GM19239 (cell line): ENCODE results near the gene CREB5.

ENCODE experiments used
- DNase-seq: peaks from one replicate; pipeline ENCODE4 v3.0.0; 2011; ENCODE audit warnings: low spot score; ENCODE audit not compliant: insufficient read length
- FAIRE-seq: peaks from 2 replicates; lab custom pipeline; 2011; peaks lifted over from hg19 to GRCh38; lab: Jason Lieb, UNC

Gene CREB5

DNA sequence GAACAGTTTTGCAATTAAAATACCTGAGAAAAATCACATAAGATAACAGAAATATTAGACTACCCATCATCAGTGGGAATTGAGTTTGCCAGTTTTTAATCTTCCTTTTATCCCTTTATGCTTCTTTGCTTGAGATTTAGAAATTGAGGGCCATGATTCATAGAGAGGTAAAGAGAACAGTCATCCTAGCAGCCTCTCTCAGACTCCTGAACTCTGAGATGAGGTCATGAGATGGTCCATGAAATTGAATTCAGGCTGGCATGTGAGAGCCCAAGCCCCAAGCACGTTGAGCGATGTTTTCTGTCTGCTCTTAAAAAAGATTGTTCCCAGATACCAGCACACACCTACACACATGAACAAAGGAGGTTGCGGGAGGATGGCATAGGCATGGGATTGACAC, 91.1 kb downstream of the CREB5 start:
- DNase-seq (no peak), FAIRE-seq (no peak)

- FAIRE-seq = no peak
- DNase-seq = no peak
Observed at GRCh38 chr7:28505014-28505413, 92.7 kb downstream of the CREB5 start.

GRCh38 chr7:28505867-28506266, 93.5 kb downstream of the CREB5 start:
- DNase-seq (no peak), FAIRE-seq (no peak)

- DNase-seq = no peak
- FAIRE-seq = no peak
Observed at GRCh38 chr7:28507525-28508282, 95.4 kb downstream of the CREB5 start.

DNA sequence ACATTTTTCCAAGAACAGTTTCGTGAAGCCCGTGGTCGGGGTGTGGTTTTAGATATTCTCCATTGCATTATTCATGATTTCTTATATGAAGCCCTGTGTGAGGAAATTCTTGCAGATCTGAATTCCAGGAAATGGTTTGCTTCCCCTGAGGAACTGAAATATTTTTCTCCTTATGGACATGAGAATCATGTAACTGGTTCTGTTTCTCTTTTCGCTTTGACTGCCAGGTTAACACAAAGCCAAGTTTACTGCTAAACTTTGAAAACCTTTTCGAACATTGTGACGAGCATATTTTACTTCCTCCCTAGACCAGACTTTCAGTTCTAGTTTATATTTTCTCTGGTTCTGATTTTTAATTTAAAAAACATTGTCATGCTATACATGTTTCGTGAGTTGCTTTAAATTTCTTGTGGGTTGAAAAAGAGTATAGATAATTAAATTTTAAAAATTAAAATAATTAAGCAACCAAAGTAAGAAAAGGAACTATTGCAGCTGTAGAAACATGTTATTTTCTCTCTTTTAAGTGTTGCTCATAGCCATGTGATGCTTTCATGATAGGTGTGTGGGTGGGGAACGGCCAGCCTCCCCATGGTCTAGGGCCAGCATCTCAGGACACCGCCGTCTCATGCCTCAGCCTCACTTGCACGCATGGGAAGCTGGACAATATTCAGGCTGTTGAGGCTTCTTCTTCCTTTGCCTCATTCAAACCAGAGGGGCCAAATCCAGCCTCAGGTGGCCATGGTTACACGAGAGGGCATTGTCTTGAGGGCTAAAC, 97.1 kb downstream of the CREB5 start:
- FAIRE-seq = no peak

GRCh38 chr7:28510026-28510369, 97.7 kb downstream of the CREB5 start:
- no peak for DNase-seq
- FAIRE-seq = no peak

More for the DNA sequence above, 97.1 kb downstream of the CREB5 start:
- DNase-seq = no peak

DNA sequence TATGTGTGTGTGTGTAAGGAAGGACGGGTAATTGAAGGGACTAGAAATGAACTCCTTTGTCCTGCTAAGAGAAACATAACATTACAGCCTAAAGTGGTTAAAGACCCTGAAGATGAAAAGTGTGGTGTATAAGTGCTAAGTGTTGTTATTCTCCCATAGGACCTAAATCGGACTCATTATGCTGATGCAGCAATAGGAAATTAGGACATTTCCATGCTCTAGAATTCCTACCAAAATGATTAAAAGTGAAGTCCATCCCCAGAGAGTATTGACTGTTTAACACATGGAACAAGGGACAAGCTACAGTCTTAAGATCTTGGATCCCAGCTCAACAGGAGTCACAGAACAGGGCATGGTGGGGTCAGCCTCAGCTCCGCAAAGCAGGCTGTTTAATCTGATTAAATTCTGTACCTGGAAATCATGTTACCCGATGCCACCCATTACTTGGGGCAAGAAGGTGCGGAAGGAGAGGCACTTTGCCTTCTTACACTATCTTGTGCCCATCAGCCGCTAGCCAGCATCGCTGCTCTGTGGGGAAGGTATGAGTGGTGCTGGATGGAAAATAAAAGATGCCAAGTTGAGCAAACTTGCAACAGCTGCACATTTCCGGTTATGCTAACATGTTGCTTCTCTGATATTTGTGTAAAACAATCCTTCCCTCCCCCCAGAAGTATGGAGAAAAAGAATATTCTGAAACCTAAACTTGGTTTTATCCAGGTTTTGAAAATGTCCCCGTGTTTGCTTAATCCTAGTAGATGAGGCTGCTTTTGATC, 100.5 kb downstream of the CREB5 start:
- DNase-seq = no peak
- FAIRE-seq = no peak

DNA sequence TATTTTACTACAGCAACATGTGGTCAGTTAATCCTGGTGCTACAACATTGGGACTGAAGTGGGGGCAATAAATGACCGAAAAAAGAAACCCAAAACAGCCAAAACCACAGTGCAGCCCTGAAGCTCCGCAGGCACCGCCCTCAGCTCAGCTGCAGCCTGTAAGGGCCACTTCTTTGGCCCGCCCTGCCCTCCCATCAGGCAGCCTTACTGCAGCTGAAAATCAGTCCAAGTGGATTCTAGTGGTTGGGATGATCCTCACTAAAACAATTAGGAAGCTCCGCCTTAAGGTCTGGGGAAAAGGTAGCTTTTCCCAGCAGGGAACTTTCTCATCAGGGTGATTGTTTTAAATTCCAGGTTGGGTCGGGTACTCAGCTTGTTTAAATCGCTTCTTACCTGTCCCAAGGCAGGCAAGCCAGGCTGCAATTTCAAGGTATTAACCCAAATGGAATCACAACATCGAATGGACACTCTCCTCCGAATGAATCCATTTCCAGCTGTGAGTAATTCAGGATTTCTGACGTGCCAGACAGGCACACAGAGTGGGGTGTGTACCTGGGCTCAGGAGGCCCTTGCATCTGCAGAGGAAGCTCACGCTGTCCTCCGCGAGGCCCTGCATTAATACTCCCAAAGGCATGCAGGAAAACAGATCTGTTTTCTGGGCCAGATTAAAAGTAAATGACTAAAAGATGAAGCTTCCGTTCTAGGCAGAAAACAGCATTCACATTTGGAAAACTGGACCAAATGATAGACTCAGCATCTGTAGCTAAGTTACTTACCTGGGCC, 104.3 kb downstream of the CREB5 start:
- DNase-seq (no peak), FAIRE-seq (no peak)

DNA sequence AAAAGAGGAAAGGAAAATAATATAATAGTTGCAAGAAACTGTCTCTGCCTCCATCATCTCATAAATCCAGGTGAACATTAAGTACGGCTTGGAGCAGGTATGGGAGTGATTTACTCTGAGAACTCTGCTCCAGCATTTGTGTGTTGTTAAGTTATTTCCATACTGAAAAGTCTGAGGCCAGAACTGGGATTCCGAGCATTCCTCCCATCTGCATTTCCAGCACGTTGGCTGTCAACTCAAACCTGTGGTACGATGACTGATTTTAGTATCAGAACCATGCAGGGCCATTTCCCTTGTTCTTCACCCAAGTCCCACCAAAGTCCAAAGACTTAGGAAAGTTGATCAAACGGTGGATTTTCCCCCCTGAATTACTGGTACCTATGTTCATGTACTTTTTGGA, 104.9 kb downstream of the CREB5 start:
- DNase-seq = no peak
- FAIRE-seq = no peak

GRCh38 chr7:28517606-28518005, 105.3 kb downstream of the CREB5 start:
- DNase-seq (no peak), FAIRE-seq (no peak)

- DNase-seq (no peak), FAIRE-seq (no peak)
Observed at GRCh38 chr7:28520074-28521015, 108.0 kb downstream of the CREB5 start.

DNA sequence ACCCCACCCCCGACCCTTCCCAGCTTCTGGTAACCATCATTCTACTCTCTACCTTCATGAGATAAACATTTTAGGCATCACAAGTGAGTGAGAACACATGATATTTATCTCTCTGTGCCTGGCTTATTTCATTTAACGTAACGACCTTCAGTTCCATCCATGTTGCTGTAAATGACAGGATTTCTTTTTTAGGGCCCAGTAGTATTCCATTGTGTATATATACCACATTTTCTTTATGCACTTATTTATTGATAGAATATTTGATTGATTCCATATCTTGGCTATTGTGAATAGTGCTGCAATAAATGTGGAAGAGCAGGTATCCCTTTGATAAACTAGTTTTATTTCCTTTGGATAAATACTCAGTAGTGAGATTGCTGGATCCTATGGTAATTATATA, 112.7 kb downstream of the CREB5 start:
- no peak for DNase-seq
- FAIRE-seq = no peak

DNA sequence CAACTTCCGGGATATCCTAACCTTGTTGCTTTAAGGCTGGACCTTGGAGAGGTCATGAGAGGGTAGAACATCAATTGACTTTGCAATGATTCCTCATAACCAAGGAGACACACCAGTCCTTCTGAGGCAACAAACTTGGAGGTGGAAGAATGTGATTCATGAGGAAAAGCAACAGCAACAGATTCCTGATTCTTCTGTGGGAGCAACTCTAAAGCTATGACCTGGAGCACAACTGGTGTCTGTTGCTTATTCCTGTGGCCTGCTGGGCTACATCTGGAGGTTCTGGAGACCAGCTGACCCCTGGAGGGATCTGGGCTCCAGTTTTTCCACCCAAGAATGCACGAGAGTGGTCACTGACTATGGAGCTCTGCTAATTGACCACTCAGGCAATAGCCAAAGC, 116.6 kb downstream of the CREB5 start:
- DNase-seq = no peak
- no peak for FAIRE-seq

DNA sequence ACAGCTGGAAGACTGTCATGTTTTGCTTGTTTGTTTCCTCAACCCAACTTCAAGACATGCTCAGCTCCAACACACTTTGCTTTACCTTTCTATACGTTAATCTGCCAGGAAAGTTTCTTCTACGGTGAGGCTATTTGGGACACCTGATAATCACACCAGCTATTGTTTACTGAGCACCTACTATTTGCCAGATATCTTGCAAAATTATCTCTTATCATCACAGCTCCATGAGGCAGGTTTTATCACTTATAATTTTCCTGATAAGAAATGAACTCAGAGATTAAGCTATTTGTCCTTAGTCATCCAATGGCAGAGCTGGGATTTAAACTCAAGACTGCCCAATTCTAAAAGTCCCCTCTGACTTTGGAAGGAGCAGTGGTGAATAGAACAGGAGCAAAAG, 117.4 kb downstream of the CREB5 start:
- no peak for DNase-seq
- no peak for FAIRE-seq

DNA sequence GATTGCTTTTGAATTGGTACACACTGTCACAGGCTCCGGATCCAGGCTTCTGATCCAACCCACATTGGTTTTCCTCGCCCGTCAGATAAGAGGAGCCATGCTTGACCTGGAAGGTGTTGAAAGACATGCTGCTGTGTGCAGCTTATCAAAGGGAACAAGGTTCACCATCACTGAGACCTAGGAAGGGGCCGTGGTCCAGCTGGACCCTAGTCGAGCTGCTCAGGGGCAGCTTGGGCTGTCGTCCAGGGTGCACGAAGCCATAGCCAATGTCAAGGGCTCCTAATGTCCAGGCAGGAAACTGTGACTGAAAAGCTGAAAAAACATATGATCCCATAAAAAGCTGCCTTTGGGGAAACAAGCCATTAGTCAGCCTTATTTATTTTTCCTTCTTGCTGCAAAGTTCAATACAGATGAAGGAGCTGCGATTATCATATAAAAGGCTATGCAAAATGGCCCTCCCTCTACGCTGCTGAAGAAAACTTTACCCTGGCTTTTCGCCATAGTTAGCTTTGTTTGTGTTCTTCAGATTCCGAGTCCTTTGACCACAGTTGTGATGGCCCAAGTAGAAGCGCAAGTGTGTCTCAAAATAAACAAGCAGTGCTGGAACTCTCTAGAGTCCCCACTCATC, 118.0 kb downstream of the CREB5 start:
- DNase-seq (no peak), FAIRE-seq (no peak)

GRCh38 chr7:28530803-28531175, 118.5 kb downstream of the CREB5 start:
- DNase-seq (no peak), FAIRE-seq (no peak)

DNA sequence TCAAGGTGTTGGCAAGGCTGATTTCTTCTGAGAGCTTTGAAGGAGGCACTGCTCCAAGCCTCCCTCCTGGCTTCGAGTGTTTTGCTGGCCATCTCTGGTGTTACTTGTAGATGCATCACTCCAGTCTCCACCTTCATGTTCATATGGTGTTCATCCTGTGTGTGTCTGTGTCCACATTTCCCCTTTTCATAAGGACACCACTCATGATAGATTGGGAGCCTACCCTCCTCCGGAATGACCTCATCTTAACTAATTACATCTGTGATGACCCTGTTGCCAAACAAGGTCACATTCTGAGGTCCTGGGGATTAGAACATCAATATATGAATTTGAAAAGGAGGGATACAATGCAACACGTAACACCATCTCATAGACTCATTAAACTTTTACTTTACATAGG, 119.0 kb downstream of the CREB5 start:
- DNase-seq (no peak), FAIRE-seq (no peak)

- DNase-seq (no peak), FAIRE-seq (no peak)
Observed at GRCh38 chr7:28532181-28532580, 119.9 kb downstream of the CREB5 start.

DNA sequence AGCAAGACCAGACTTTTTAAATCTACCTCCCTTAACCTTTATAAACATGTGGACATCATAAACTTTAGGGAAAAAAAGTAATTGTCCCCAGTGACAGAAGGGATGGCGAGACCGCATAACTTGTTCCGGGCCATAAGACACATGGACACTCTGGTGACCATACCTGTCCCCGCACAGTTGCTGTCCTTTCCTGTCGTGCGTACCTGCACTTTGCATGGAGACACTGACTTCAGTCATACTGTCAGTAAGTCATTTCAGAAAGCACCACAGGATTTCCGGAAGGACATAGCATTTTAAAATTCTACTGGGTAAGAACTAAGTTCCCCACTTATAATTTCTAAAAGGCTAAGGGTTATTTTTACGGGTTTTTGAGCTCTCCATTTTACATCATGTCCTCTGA, 120.9 kb downstream of the CREB5 start:
- DNase-seq = no peak
- no peak for FAIRE-seq
